ENCODE measurements around the gene GNG14. TPM values are rescaled to one million over a fixed set of nuclear protein-coding genes. Genes with fewer than 3 reads are reported as not detected.
"Not testable (repeated sequence)": the region's sequence is repeated elsewhere in the genome, so short reads cannot be mapped to it uniquely, and the experiment has no call there.

Gene GNG14
- polyA plus RNA-seq, 3 donors, result 0.45 to 0.55 TPM; not detected in 1

GRCh38 chr19:12715929-12716328 is 28.1 kb downstream of the GNG14 start:
- no peak for DNase-seq (ENCODE audit: extremely low read depth in 1 of 11, low read depth in 9 of 11, low spot score in 4 of 11)

- DNase-seq (ENCODE audit: extremely low read depth in 1 of 11, low read depth in 9 of 11, low spot score in 4 of 11), result no peak
Measured at GRCh38 chr19:12720296-12720695, 32.5 kb downstream of the GNG14 start.

GRCh38 chr19:12720851-12721655 is 33.3 kb downstream of the GNG14 start:
- DNase-seq (ENCODE audit: extremely low read depth in 1 of 11, low read depth in 9 of 11, low spot score in 4 of 11), result peak in 1 of 11 donors; percentile 7

- peak in 8 of 11 donors; percentile 57 to 75 (median 64) for DNase-seq (ENCODE audit: extremely low read depth in 1 of 11, low read depth in 9 of 11, low spot score in 4 of 11)
Measured at GRCh38 chr19:12721656-12722565, 34.1 kb downstream of the GNG14 start.

GRCh38 chr19:12722566-12723380 is 35.0 kb downstream of the GNG14 start:
- peak; percentile 93 to 99 (median 98) for DNase-seq (ENCODE audit: extremely low read depth in 1 of 11, low read depth in 9 of 11, low spot score in 4 of 11)

- no peak for DNase-seq (ENCODE audit: extremely low read depth in 1 of 11, low read depth in 9 of 11, low spot score in 4 of 11)
Measured at GRCh38 chr19:12723381-12723640, 35.5 kb downstream of the GNG14 start.

GRCh38 chr19:12723641-12724426 is 36.0 kb downstream of the GNG14 start, which contains the start of gene TNPO2:
TSS of gene TNPO2 (minus strand) at chr19:12723932. CDS start at chr19:12720977, 2,955 bp downstream.
- DNase-seq (ENCODE audit: extremely low read depth in 1 of 11, low read depth in 9 of 11, low spot score in 4 of 11), result peak in 3 of 11 donors; percentile 53 to 66 (median 63)

GRCh38 chr19:12725612-12726011 is 37.8 kb downstream of the GNG14 start:
- DNase-seq (ENCODE audit: extremely low read depth in 1 of 11, low read depth in 9 of 11, low spot score in 4 of 11), result not testable (repeated sequence)

- DNase-seq (ENCODE audit: extremely low read depth in 1 of 11, low read depth in 9 of 11, low spot score in 4 of 11), result no peak
Measured at GRCh38 chr19:12726988-12727316, 39.2 kb downstream of the GNG14 start.

- DNase-seq (ENCODE audit: extremely low read depth in 1 of 11, low read depth in 9 of 11, low spot score in 4 of 11), result no peak
Measured at GRCh38 chr19:12727745-12728433, 40.1 kb downstream of the GNG14 start.

GRCh38 chr19:12730064-12730463 is 42.3 kb downstream of the GNG14 start:
- DNase-seq (ENCODE audit: extremely low read depth in 1 of 11, low read depth in 9 of 11, low spot score in 4 of 11), result no peak

- DNase-seq (ENCODE audit: extremely low read depth in 1 of 11, low read depth in 9 of 11, low spot score in 4 of 11), result no peak
Measured at GRCh38 chr19:12731337-12731736, 43.5 kb downstream of the GNG14 start.

- DNase-seq (ENCODE audit: extremely low read depth in 1 of 11, low read depth in 9 of 11, low spot score in 4 of 11), result no peak
Measured at GRCh38 chr19:12733369-12734214, 45.8 kb downstream of the GNG14 start.

GRCh38 chr19:12736995-12737834 is 49.4 kb downstream of the GNG14 start, which contains the start of gene GET3:
TSS of gene GET3 (plus strand) at chr19:12737497. CDS start at chr19:12737506, 9 bp downstream.
- peak; percentile 92 to 99 (median 97) for DNase-seq (ENCODE audit: extremely low read depth in 1 of 11, low read depth in 9 of 11, low spot score in 4 of 11)

- DNase-seq (ENCODE audit: extremely low read depth in 1 of 11, low read depth in 9 of 11, low spot score in 4 of 11), result no peak
Measured at GRCh38 chr19:12737835-12738351, 50.1 kb downstream of the GNG14 start.

Measured in renal cortex interstitium (tissue), 11 donors.